NCI-H2029 treated with DMSO at 0.1 percent for 48 hours (cell line): Measurements from ENCODE around the gene SPINT2.
"Not testable (repeated sequence)": the region's sequence is repeated elsewhere in the genome, so short reads cannot be mapped to it uniquely, and the experiment has no call there.

Experiments used
- DNase-seq: peaks from one replicate; lab custom pipeline; 2025; lab: John Stamatoyannopoulos, UW

SPINT2 gene

GRCh38 chr19:38264486-38265212, at the start of gene SPINT2:
Gene SPINT2 (plus strand): TSS chr19:38264573. CDS start chr19:38264893, 320 bp downstream.
- DNase-seq, result no peak

GRCh38 chr19:38216785-38217641, 47.4 kb upstream of the SPINT2 start:
- no peak for DNase-seq

- DNase-seq, result no peak
Observed at GRCh38 chr19:38218204-38218603, 46.2 kb upstream of the SPINT2 start.

GRCh38 chr19:38219221-38219620, 45.2 kb upstream of the SPINT2 start:
- no peak for DNase-seq

GRCh38 chr19:38221421-38221820, 43.0 kb upstream of the SPINT2 start:
- DNase-seq, result no peak

GRCh38 chr19:38221919-38222830, 42.2 kb upstream of the SPINT2 start:
- DNase-seq, result no peak

GRCh38 chr19:38223119-38223523, 41.3 kb upstream of the SPINT2 start:
- DNase-seq, result no peak

- DNase-seq, result no peak
Observed at GRCh38 chr19:38223617-38224013, 40.8 kb upstream of the SPINT2 start.

- DNase-seq, result no peak
Observed at GRCh38 chr19:38224014-38224862, 40.1 kb upstream of the SPINT2 start, which contains the start of gene DPF1. Gene DPF1 (minus strand): TSS chr19:38224222. CDS start chr19:38224142, 80 bp downstream.

GRCh38 chr19:38224863-38225218, 39.5 kb upstream of the SPINT2 start:
- not testable (repeated sequence) for DNase-seq

- DNase-seq, result no peak
Observed at GRCh38 chr19:38227287-38228004, 36.9 kb upstream of the SPINT2 start.

GRCh38 chr19:38228005-38228377, 36.4 kb upstream of the SPINT2 start:
- no peak for DNase-seq

- DNase-seq, result no peak
Observed at GRCh38 chr19:38228491-38229439, 35.6 kb upstream of the SPINT2 start.

GRCh38 chr19:38229585-38230073, 34.7 kb upstream of the SPINT2 start:
- no peak for DNase-seq

- DNase-seq, result not testable (repeated sequence)
Observed at GRCh38 chr19:38230506-38231133, 33.8 kb upstream of the SPINT2 start.

GRCh38 chr19:38231918-38232317, 32.5 kb upstream of the SPINT2 start:
- DNase-seq, result no peak

- peak; percentile 34 for DNase-seq
Observed at GRCh38 chr19:38233740-38234251, 30.6 kb upstream of the SPINT2 start.

GRCh38 chr19:38234615-38235014, 29.8 kb upstream of the SPINT2 start:
- no peak for DNase-seq
